ENCODE measurements around the gene OR2T6.
"Not testable (repeated sequence)": the region's sequence is repeated elsewhere in the genome, so short reads cannot be mapped to it uniquely, and the experiment has no call there.

OR2T6 gene, protein sequence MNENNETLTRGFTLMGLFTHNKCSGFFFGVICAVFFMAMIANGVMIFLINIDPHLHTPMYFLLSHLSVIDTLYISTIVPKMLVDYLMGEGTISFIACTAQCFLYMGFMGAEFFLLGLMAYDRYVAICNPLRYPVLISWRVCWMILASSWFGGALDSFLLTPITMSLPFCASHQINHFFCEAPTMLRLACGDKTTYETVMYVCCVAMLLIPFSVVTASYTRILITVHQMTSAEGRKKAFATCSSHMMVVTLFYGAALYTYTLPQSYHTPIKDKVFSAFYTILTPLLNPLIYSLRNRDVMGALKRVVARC

GRCh38 chr1:248375446-248375845, at the start of gene OR2T6:
TSS of gene OR2T6 (plus strand) at chr1:248375746. CDS start at chr1:248387609, 11,863 bp downstream.
- DNase-seq (ENCODE audit: low spot score) = no peak

GRCh38 chr1:248343451-248343850, 32.1 kb upstream of the OR2T6 start:
- DNase-seq (ENCODE audit: low spot score) = no peak

GRCh38 chr1:248348475-248348874, 27.1 kb upstream of the OR2T6 start, which contains the start of gene OR14C36:
TSS of gene OR14C36 (plus strand) at chr1:248348775. CDS start at chr1:248348775, 0 bp downstream.
- DNase-seq (ENCODE audit: low spot score) = no peak

DNA sequence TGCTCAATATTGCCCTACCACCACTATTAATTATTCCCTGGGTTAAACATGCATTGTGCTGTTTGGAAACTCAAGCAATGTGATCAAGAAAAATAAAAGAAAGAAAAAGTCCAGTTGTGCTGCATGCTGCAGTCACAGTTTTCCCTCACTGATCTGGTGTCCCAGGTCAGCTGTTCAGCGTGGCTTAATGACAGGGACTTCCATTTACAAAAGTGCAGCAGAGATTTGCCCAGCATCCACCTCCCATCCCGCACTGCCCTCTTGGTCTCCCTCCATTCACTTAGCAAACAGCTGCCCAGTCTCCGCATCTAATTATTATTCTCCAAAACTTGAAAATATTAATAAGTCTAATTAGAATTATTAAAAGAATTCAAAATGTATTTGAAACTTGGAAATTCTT, 16.1 kb upstream of the OR2T6 start:
- no peak for DNase-seq (ENCODE audit: low spot score)

DNA sequence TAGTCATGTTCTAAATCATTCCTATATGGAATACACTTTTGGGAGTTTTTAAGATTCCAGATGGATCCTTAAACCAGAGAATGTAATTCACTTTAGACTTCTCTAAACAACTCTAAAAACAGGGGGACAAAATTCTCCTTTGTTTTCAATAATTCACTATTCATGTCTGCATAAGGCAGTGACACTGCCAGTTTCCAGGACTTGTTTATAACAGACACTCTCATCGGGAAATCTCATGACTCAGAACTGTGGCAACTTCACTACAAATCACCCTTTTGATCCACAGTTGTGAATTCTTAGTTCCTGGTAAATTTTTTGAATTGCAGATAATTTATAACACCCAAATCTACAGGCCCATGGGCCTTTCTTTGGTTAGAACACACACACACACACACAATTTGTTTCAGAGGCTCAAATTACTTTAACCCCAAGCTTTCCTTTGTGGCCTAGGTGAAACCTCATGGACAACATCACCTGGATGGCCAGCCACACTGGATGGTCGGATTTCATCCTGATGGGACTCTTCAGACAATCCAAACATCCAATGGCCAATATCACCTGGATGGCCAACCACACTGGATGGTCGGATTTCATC, 14.3 kb upstream of the OR2T6 start, which contains the start of gene OR2T4:
Gene OR2T4, plus strand, starts transcription at position 545 of the 595 bp plus-strand sequence. Its CDS starts 0 bp downstream, at position 545.
- DNase-seq (ENCODE audit: low spot score) = peak; percentile 72

DNA sequence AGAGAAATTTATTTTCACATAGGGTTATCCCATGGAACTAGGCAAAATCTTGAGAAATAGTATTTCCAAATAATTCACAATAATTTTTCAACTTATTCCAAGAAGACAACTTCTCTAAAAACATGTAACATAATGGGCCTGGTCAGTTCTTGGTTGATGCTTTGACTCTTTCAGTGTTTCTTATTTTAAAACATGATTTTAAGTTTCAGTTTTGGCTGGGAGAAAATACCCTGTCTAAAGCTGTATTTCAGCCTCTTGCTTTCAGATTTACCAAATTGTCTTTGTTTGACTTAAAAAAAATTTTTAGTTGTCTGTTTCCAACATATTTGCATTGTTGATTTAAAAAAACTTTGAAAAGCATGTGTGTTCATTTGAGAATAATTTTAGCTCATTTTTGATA, 8.9 kb upstream of the OR2T6 start:
- no peak for DNase-seq (ENCODE audit: low spot score)

DNA sequence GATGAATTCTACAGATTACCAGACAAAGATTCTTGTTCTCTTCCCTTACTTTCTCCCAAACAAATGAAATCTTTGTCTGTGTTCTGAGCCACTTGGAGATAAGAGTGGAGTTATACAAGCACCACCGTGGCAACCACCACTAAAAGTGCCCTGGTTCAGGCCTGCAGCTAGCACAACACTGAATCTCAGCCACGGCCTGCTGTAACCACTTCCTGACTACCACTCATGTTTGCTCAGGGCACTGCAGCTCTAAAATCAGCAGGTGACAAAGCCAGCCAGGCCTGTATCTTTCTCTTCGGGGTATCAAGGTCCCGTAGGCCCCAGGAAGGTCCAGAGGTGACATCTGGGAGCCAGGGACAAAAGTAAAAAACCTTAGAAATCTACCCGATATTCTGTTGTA, 3.2 kb upstream of the OR2T6 start:
- no peak for DNase-seq (ENCODE audit: low spot score)

DNA sequence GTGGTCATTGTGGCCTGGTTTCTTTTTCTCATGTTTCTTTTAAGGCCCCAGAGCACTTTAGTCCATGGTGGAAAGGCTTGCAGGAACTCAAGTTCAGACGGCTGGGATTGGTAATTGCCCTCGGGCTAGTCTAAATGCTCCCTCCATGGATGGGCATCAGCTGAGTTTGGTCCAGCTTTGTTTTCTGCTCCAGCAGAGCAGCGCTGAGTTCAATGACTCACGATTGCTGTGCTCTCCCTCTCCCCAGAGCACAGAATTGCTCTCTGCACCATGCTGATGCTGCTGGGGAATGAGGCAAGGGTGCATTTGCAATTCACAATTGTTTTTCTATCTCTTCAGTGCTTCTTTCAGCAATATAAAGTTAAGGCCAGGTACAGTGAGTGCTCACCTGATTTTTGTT, 1.8 kb upstream of the OR2T6 start:
- DNase-seq (ENCODE audit: low spot score) = no peak

DNA sequence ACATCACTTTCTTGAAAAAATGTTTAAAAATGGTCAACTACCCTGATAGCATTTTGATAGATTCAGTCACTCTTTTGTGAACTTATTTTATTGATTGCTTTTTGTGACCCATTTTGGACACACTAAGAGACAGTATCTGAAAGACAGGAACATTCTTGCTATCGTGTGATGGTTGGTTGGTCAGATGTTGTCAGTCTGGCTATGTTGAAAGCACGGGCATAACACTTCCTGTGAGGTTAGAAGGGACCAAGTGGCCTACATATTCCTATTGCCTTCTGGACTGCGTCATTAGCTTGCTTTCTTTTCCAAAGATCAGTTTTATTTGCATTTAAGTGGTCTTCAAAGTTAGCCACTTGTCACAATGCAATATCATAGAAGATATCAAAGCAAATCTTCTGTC, 1.4 kb downstream of the OR2T6 start:
- no peak for DNase-seq (ENCODE audit: low spot score)

GRCh38 chr1:248380854-248381253, 5.3 kb downstream of the OR2T6 start:
- DNase-seq (ENCODE audit: low spot score) = no peak

DNA sequence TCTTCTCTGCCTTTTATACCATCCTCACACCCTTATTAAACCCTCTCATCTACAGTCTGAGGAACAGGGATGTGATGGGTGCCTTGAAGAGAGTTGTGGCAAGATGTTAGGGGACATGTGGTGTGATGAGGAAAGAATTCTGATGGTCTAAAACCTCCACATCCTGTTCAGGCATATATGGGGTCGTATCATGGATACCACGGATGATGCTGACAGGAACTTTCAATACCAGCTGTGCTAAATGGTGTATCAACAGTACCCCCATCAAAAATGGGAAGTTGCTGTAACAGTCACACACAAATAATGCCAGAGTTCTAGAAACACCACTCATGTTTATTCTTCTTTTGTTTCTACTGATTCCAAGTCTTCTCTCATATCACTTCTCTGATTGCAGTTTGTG, 12.9 kb downstream of the OR2T6 start:
- DNase-seq (ENCODE audit: low spot score) = no peak

DNA sequence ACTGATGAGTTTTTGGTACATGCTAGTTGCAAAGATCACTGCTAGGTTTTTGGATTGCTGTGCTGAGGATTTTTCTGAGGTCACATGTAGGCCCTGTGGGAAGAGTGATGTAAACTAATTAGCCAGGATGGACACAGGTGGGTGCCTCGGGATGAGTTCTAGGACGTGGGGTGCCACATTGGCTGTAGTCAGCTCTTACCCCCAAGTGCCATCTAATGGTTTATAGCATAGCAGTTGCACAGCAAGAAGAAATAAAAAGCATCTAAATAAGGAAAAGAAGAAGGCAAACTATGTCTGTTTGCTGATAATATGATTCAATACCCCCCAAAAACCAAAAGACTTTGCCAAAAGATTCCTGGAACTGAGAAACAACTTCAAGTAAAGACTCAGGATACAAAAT, 17.5 kb downstream of the OR2T6 start:
- DNase-seq (ENCODE audit: low spot score) = no peak

DNA sequence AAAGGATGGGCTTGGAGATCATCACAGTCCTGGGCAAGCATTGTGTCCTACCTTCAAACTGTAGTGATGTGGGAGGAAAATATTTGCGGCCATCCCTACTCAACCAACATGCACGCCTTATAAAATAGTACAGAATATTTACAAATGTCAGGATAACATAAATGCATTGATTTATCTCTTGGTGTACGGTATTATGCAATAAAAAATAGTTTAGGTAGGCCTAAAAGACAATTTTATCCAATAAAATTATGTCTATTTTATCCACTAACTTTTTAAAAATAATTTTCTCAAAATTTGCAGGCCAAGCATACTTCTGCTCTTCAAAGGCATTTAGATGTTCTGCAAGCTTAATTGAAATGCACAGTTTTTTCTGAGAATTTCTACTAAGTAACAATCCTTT, 27.2 kb downstream of the OR2T6 start, which contains the start of gene OR2T1:
Gene OR2T1, plus strand, starts transcription at position 301 of the 400 bp plus-strand sequence. CDS start 3,100 bp downstream, outside the sequence.
- DNase-seq (ENCODE audit: low spot score) = no peak

DNA sequence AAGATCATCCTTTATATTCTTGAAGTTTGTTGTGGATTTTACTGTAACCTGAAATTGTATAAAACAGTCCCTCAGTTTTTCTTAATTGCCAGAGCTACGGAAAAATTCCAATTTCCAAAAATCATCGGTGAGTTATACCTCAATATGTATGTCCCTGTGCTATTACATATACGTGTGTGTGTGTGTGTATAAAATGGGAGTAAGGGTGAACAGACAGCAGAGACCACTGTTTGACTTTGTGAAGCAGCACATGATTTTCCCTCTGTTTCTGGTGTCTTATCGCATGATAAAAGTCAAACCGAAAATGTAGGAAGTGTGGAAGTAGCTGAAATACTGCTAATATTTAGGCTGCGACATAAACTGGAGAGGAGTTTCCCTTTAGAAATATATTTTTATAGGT, 28.5 kb downstream of the OR2T6 start:
- DNase-seq (ENCODE audit: low spot score) = no peak

DNA sequence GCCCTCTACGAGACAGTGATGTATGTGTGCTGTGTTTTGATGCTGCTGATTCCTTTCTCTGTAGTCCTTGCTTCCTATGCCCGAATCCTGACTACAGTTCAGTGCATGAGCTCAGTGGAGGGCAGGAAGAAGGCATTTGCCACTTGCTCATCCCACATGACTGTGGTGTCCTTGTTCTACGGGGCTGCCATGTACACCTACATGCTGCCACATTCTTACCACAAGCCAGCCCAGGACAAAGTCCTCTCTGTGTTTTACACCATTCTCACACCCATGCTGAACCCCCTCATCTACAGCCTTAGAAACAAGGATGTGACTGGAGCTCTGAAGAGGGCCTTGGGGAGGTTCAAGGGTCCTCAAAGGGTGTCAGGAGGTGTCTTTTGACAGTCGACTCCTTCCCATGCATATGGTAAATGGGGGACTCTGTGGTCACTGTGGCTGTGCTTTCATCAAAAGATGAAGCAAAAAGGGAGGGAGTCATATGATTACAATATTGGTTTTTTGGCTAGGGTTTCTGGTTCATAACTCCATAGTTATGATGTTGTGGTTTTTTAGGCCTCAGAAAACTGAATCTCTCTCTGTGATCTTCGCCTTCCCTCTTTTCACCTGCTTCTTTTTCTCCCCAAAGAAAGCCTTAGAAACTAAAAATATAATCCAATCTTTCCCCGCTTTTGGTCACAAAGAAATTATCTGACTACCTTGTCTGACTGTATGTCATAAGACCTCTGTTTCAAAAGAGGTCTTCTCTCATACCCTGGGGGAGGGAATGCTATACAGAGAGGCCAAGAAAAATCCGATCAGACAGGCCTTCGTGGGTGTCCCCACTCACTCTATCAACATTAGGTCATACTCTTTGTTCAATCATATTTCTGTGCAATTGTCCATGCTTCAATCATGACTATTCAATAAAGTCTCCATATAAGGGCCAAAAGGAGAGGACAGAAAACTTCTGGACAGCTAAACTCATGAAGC, 31.5 kb downstream of the OR2T6 start:
- DNase-seq (ENCODE audit: low spot score) = no peak

DNA sequence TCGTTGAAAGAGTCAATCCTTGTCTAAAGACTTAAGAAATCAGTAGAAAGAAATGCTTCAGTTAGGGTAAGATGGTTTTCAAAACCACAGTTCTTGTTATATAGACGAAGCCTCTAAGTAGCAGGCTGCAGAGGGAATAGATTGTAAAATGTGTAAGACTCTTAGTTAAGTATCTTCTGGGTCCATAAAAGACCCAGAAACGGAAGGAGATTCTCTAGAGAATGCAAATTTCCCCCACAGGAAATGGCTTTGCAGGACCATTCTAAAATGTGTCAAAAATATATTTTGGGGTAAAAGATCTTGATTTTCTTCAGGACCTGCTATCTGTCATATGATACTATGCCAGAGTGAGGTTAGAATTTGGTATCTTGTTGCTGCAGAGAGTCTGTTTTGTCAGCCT, 40.7 kb downstream of the OR2T6 start:
- no peak for DNase-seq (ENCODE audit: low spot score)

GRCh38 chr1:248417854-248418253, 42.3 kb downstream of the OR2T6 start:
- no peak for DNase-seq (ENCODE audit: low spot score)

DNA sequence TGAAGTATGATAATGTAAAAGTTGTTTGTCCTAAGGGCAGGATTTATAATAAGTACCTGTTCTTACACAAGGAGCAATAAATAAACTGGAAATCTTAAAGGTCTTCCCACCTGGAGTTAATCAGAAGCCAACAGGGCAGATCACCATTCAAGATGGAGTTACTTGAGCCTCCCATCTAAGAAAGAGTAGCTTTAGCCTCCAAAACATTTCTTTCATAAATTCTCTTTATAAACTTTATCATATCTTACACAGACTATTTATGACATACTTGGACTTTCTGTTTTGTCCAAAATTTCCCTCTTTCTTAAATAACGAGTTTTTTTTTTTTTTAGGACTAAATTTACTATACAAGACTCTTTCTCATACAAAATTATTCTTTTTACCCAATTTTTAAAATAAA, 45.8 kb downstream of the OR2T6 start:
- DNase-seq (ENCODE audit: low spot score) = no peak

- DNase-seq (ENCODE audit: low spot score) = not testable (repeated sequence)
These were observed 52.1 kb downstream of the OR2T6 start for GRCh38 chr1:248427526-248428191.

GRCh38 chr1:248428192-248428533, 52.6 kb downstream of the OR2T6 start:
- DNase-seq (ENCODE audit: low spot score) = not testable (repeated sequence)

DNA sequence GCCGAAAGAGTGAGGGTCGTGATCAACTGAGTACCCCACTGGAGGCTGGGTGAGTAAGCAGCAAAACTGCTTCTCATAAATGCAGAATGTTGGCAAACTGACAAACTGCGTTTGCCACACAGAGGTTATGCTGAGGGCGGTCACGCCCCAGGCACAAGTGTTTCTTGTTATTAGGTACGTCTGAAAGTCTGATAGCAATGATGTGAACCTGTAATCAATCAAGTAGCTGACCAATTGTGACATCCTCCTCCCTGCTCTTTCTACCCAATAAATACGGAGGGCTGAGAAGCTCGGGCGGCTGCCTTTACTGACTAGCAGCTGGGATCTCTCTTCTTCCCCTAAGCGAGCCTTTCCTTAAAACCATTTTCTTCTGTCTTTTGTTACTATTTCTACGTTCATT, 56.1 kb downstream of the OR2T6 start:
- not testable (repeated sequence) for DNase-seq (ENCODE audit: low spot score)

GRCh38 chr1:248432201-248432600, 56.7 kb downstream of the OR2T6 start:
- not testable (repeated sequence) for DNase-seq (ENCODE audit: low spot score)
